ENCODE measurements around the gene RIC3.

DNA sequence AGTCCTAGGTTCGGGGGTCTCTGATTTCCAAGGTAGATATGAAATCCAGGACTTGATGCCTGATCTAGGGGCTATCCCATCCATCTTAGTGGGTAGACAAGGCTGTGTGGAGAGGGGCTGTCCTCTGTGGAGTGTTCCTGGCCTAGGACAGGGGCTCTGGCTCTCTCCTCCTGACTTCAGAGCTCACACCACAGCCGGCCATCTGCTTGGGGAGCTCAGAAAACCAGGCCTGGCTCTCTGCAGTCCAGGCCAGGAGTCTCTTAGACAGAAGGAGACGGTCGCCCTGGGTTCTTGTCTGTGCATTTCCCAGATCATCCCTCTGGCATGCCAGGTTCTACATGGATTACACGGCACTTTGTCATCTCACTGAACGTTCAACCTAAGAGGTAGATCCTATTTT, 69.9 kb downstream of the RIC3 start:
- no peak for TF ChIP-seq ARNTL (CRISPR knock-in tag; IDR thresholded peaks at IDR 0.05; ENCODE audit: borderline replicate concordance, low read depth)
- TF ChIP-seq, protein P1, sequence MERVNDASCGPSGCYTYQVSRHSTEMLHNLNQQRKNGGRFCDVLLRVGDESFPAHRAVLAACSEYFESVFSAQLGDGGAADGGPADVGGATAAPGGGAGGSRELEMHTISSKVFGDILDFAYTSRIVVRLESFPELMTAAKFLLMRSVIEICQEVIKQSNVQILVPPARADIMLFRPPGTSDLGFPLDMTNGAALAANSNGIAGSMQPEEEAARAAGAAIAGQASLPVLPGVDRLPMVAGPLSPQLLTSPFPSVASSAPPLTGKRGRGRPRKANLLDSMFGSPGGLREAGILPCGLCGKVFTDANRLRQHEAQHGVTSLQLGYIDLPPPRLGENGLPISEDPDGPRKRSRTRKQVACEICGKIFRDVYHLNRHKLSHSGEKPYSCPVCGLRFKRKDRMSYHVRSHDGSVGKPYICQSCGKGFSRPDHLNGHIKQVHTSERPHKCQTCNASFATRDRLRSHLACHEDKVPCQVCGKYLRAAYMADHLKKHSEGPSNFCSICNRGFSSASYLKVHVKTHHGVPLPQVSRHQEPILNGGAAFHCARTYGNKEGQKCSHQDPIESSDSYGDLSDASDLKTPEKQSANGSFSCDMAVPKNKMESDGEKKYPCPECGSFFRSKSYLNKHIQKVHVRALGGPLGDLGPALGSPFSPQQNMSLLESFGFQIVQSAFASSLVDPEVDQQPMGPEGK (CRISPR knock-in tag; IDR thresholded peaks at IDR 0.05; ENCODE audit: borderline replicate concordance), result no peak
- no peak for TF ChIP-seq ZFP3 (CRISPR knock-in tag; IDR thresholded peaks at IDR 0.05)
- no peak for TF ChIP-seq RARB (CRISPR knock-in tag; IDR thresholded peaks at IDR 0.05)
- no peak for TF ChIP-seq GLIS3 (CRISPR knock-in tag; IDR thresholded peaks at IDR 0.05)
- TF ChIP-seq CSDC2 (CRISPR knock-in tag; IDR thresholded peaks at IDR 0.05), result no peak
- TF ChIP-seq, protein P2, sequence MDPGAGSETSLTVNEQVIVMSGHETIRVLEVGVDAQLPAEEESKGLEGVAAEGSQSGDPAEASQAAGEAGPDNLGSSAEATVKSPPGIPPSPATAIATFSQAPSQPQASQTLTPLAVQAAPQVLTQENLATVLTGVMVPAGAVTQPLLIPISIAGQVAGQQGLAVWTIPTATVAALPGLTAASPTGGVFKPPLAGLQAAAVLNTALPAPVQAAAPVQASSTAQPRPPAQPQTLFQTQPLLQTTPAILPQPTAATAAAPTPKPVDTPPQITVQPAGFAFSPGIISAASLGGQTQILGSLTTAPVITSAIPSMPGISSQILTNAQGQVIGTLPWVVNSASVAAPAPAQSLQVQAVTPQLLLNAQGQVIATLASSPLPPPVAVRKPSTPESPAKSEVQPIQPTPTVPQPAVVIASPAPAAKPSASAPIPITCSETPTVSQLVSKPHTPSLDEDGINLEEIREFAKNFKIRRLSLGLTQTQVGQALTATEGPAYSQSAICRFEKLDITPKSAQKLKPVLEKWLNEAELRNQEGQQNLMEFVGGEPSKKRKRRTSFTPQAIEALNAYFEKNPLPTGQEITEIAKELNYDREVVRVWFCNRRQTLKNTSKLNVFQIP (CRISPR knock-in tag; IDR thresholded peaks at IDR 0.05; ENCODE audit: borderline replicate concordance, low read depth), result no peak
- TF ChIP-seq ZFP30 (CRISPR knock-in tag; IDR thresholded peaks at IDR 0.05), result no peak
- TF ChIP-seq ZNF565 (CRISPR knock-in tag; conservative IDR thresholded peaks at IDR 0.05; ENCODE audit: low read depth), result no peak
- no peak for TF ChIP-seq TOX (CRISPR knock-in tag; IDR thresholded peaks at IDR 0.05; ENCODE audit: borderline replicate concordance)
- TF ChIP-seq, protein P3, sequence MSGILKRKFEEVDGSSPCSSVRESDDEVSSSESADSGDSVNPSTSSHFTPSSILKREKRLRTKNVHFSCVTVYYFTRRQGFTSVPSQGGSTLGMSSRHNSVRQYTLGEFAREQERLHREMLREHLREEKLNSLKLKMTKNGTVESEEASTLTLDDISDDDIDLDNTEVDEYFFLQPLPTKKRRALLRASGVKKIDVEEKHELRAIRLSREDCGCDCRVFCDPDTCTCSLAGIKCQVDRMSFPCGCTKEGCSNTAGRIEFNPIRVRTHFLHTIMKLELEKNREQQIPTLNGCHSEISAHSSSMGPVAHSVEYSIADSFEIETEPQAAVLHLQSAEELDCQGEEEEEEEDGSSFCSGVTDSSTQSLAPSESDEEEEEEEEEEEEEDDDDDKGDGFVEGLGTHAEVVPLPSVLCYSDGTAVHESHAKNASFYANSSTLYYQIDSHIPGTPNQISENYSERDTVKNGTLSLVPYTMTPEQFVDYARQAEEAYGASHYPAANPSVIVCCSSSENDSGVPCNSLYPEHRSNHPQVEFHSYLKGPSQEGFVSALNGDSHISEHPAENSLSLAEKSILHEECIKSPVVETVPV (CRISPR knock-in tag; IDR thresholded peaks at IDR 0.05), result no peak
